ENCODE data around the gene PRRX2.

DNA sequence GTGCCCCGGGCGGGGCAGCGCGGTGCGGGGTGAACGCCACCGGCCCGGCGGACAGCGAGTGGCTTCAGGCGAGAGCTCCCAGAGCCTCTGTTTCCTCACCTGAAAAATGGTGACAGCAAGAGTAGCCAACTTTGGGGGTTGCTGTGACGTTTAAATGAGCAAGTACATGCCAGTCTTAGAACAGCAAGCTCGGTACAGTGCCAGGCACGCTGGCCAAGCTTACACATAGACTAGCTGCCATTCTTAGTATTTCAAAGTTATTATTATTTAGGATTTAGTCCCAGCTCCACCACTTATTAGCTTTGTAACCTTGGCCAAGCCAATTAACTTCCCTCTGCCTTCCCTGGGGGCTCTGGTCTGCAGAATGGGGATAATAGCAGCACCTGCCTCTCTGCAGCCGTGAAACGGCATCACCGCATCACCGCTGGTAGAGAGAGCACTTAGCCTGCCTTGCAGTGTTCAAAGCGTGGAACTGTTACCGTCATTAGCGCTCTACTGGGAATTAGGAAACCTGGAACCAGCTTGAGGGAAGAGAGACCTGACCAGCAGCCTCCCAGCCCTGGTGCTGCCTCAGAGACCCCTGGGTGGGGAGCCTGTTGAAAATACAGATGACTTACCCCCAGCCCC is 44.7 kb upstream of the PRRX2 start, which contains the start of gene C9orf50:
- no peak for TF ChIP-seq GABPA (IDR thresholded peaks at IDR 0.05 in 1 of 2, conservative IDR thresholded peaks at IDR 0.05 in 1 of 2)
- TF ChIP-seq CTCF (IDR thresholded peaks at IDR 0.05; ENCODE audit: low read depth, low read length, missing input control) = no peak
- TF ChIP-seq YY1 (IDR thresholded peaks at IDR 0.05) = no peak
- TF ChIP-seq TAF1 (conservative IDR thresholded peaks at IDR 0.05) = no peak

All from liver (tissue), 3 donors.